Right lobe of liver (tissue), 6 donors: ENCODE measurements around the gene RSRC1. TPM values are rescaled to one million over a fixed set of nuclear protein-coding genes. Genes with fewer than 3 reads are reported as not detected.
A peak's percentile ranks its signal among the peaks of the same experiment; 100 is the strongest.

ENCODE experiments used
- ATAC-seq, 4 donors: fragments of 200-7000 bp; cut with Tn5 transposase; one replicate each; pipeline ENCODE4 v1.9.1; 2020; ENCODE audit warnings: mild to moderate bottlenecking in 4 of 4, moderate library complexity in 4 of 4
- DNase-seq, 3 donors: peaks; one replicate each; pipeline ENCODE4 v3.0.0-alpha.2; 2020
- H3K27ac ChIP-seq, 3 donors: fragments of 200-600 bp; one replicate each; pipeline ENCODE4 v1.8.0; 2022
- H3K27me3 ChIP-seq, 2 donors: fragments of 200-600 bp; one replicate each; pipeline ENCODE4 v1.8.0; 2022
- H3K36me3 ChIP-seq, 4 donors: fragments of 200-600 bp; sonication (generic) in 1 of 4; one replicate each; pipeline versions ENCODE4 v1.5.1 to v1.8.0; 2017 to 2022; ENCODE audit warnings: control low read depth in 1 of 4
- H3K4me1 ChIP-seq, 4 donors: fragments of 200-600 bp; sonication (generic) in 1 of 4; one replicate each; pipeline versions ENCODE4 v1.5.1 to v1.8.0; 2017 to 2022; ENCODE audit warnings: control low read depth in 1 of 4
- H3K4me3 ChIP-seq, 3 donors: fragments of 200-600 bp; one replicate each; pipeline ENCODE4 v1.8.0; 2022
- H3K9me3 ChIP-seq, 4 donors: fragments of 200-600 bp; sonication (generic) in 1 of 4; one replicate each; pipeline versions ENCODE4 v1.5.1 to v1.8.0; 2017 to 2022; ENCODE audit warnings: control low read depth in 1 of 4
- CTCF ChIP-seq, 4 donors: fragments of 200-600 bp in 3 of 4; fragments of 450-650 bp in 1 of 4; IDR thresholded peaks; one replicate each; pipeline versions ENCODE4 v1.5.1 to v1.8.0; 2016 to 2022; ENCODE audit warnings: antibody characterized with exemption in 4 of 4, mild to moderate bottlenecking in 2 of 4
- POLR2A ChIP-seq: fragments of 450-650 bp; IDR thresholded peaks from one replicate; pipeline ENCODE4 v1.6.1; 2017; ENCODE audit warnings: antibody characterized with exemption, mild to moderate bottlenecking
- WGBS: methylation state at CpG from one replicate; pipeline ENCODE4 v1.1.6; 2018; ENCODE audit warnings: low coverage, low lambda C conversion rate; ENCODE audit not compliant: insufficient coverage; ENCODE audit errors: missing lambda C conversion rate; 5-methylcytosine and 5-hydroxymethylcytosine counted together
- intact Hi-C, 2 donors: fragments of 100-400 bp; cut with DNase I; formaldehyde crosslinking; loops; one replicate each; pipeline versions ENCODE4 v1.11.2 to v1.14.1; 2022
- total RNA-seq, 6 experiments: library from RNA; depleted of rRNA in 2 of 6; stranded (reverse); fragments of >200 nt in 2 of 6; fragmentation: NEBNext Ultra II Directional in 3 of 6; extraction: Animal tissue kit (Norgen Biotek cat#: 25700) in 3 of 6; gene quantifications; one replicate each; pipeline versions ENCODE4 v1.1.0 to v1.2.4, GENCODE V29; 2016 to 2023
- donor health status: DM: no; HTN: yes; CAD: no.
- donor health status: DM: no; HTN: no; CAD: no.
- donor health status: DM: no; HTN: no; CAD: no.
- donor health status: DM: no; HTN: yes; CAD: no.
- donor health status: DM: no; HTN: yes; CAD: no.

The RSRC1 gene
- total RNA-seq, 6 experiments from 2014 or later: 10.8 to 22.1 (median 11.7) TPM

DNA sequence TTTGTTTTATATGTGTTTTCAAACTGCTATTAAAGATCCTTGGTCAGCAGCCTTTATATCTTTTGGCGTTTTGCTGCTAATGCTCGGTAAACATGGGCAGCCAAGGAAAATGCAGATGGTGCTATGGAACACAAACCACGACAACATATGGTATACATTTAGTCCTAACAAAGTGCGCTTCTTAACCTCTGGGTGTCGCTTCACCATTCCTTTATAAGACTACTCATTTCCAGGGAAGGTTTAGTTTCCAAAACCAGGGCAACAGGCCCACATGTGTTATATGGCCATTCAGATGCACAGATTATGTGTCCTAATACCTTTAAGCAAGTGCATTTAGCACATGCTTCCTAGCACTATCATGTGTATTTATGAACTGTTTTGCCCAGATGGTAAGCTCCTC is 18.4 kb upstream of the RSRC1 start:
- peak in 2 of 4 donors; percentile 19 to 30 for ATAC-seq
- intact Hi-C loops: no loop called here

DNA sequence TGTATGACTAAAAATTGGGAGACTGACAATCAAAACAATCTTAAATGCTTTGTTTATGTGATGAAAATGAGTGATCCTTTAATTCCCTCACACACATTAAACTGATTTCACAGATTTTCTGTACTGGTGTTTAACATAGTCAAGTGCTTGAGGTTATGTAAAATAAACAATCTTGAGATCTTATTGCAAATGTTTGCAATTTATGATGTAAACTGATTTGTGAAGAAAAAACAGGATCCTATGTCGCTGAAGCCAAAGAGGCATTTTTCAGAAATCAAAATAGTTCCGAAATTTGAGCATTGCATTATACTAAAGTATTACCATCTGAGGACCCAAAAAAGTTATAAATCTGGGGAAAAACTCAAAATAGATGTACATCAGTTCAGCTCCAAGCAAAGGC is 16.4 kb upstream of the RSRC1 start:
- no peak overlapping the region for H3K4me3 ChIP-seq
- 77% methylated on average over 2 of the region's 2 CpGs for WGBS
- peaks cover 11 to 28% of the 10 kb centered on the region in 2 donors for H3K27me3 ChIP-seq
- no peaks in the 10 kb centered on the region for H3K9me3 ChIP-seq
- intact Hi-C loops: no loop called here
- no peaks in the 10 kb centered on the region for H3K4me1 ChIP-seq
- ATAC-seq (no peak), DNase-seq (no peak)
- no peaks in the 10 kb centered on the region for H3K36me3 ChIP-seq
- H3K27ac ChIP-seq: no peak overlapping the region
- TF ChIP-seq CTCF (IDR thresholded peaks at IDR 0.05) (no peak), POLR2A (no peak)

More for the DNA sequence above, 18.4 kb upstream of the RSRC1 start:
- peaks cover 6 to 19% of the 10 kb centered on the region in 2 donors for H3K27me3 ChIP-seq
- H3K4me3 ChIP-seq: no peak overlapping the region
- no peak for DNase-seq
- no peaks in the 10 kb centered on the region for H3K9me3 ChIP-seq
- peak in 2 of 4 donors; percentile 13 to 15 for TF ChIP-seq CTCF (IDR thresholded peaks at IDR 0.05)
- TF ChIP-seq POLR2A: no peak
- no peaks in the 10 kb centered on the region for H3K36me3 ChIP-seq
- 18% methylated on average over 5 of the region's 5 CpGs for WGBS
- no peak overlapping the region for H3K27ac ChIP-seq
- no peaks in the 10 kb centered on the region for H3K4me1 ChIP-seq

- intact Hi-C loops: no loop called here
- ATAC-seq (no peak), DNase-seq (peak; percentile 22 to 54 (median 42))
- Histone ChIP-seq H3K36me3 (no peaks in the 10 kb centered on the region), H3K9me3 (no peaks in the 10 kb centered on the region), H3K4me1 (no peaks in the 10 kb centered on the region), H3K4me3 (no peak overlapping the region), H3K27ac (no peak overlapping the region), H3K27me3 (peaks cover 11 to 34% of the 10 kb centered on the region in 2 donors)
- 11% methylated on average over 19 of the region's 66 CpGs for WGBS
- TF ChIP-seq POLR2A (no peak), CTCF (IDR thresholded peaks at IDR 0.05) (no peak)
Observed at GRCh38 chr3:158094235-158095110, 15.4 kb upstream of the RSRC1 start.

DNA sequence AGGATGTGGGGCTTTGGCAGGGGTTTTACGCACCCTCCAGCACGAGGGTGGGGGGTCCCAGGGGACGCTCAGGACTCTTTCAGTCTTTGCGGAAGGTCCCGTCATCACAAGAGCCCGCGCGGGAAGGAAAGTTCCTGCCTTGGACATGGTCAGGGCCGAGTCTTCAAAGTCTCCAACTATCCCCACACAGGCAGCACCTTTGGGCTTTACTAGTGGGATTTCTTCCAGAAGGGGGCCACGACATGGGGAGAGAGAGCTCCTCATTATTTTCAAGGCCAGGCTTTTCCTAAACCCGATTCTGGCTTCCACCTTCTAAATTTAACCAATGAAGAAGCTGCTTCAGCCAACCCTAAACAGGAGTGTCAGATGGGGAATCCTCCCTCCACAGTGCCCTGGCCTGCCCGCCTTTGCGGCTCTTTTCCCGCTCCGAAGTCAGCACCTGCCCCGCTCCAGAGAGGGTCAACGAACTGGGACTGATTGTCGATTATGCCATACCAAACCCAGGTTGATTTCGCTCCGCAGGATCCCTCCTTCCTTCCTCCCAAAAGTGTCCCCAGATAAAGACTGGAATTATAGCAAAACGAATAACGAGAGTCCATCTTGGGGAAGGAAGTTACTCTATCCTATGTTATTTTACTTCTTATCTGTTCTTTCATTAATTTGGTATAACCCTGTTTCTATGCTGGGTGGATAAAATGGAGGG is 14.6 kb upstream of the RSRC1 start:
- Histone ChIP-seq H3K27me3 (peaks cover 11 to 42% of the 10 kb centered on the region in 2 donors), H3K4me3 (no peak overlapping the region), H3K36me3 (no peaks in the 10 kb centered on the region), H3K27ac (no peak overlapping the region), H3K9me3 (no peaks in the 10 kb centered on the region), H3K4me1 (no peaks in the 10 kb centered on the region)
- 8% methylated on average over 16 of the region's 22 CpGs for WGBS
- intact Hi-C loops: no loop called here
- ATAC-seq (no peak), DNase-seq (peak in 1 of 3 donors; percentile 12)
- TF ChIP-seq POLR2A (no peak), CTCF (IDR thresholded peaks at IDR 0.05) (no peak)
